A204.1 (cell line): ENCODE data around the gene FHIT.

Experiments
- FAIRE-seq: peaks from 2 replicates; lab custom pipeline; 2012; peaks lifted over from hg19 to GRCh38; lab: Jason Lieb, UNC

FHIT gene

GRCh38 chr3:60160111-60160821, 1091.0 kb downstream of the FHIT start:
- FAIRE-seq: no peak

GRCh38 chr3:60158035-60158434, 1093.2 kb downstream of the FHIT start:
- FAIRE-seq: no peak

GRCh38 chr3:60154011-60154410, 1097.2 kb downstream of the FHIT start:
- FAIRE-seq: no peak

GRCh38 chr3:60153221-60153999, 1097.8 kb downstream of the FHIT start:
- no peak for FAIRE-seq

- no peak for FAIRE-seq
Observed at GRCh38 chr3:60149501-60149900, 1101.8 kb downstream of the FHIT start.

- FAIRE-seq: no peak
Observed at GRCh38 chr3:60147249-60147950, 1103.9 kb downstream of the FHIT start.

GRCh38 chr3:60146121-60146520, 1105.1 kb downstream of the FHIT start:
- no peak for FAIRE-seq

GRCh38 chr3:60144071-60144470, 1107.2 kb downstream of the FHIT start:
- FAIRE-seq: no peak

GRCh38 chr3:60142009-60142408, 1109.2 kb downstream of the FHIT start:
- FAIRE-seq: no peak

- no peak for FAIRE-seq
Observed at GRCh38 chr3:60140160-60140559, 1111.1 kb downstream of the FHIT start.

- no peak for FAIRE-seq
Observed at GRCh38 chr3:60136601-60137000, 1114.7 kb downstream of the FHIT start.

GRCh38 chr3:60135474-60135873, 1115.8 kb downstream of the FHIT start:
- no peak for FAIRE-seq

- FAIRE-seq: no peak
Observed at GRCh38 chr3:60133269-60134162, 1117.7 kb downstream of the FHIT start.

GRCh38 chr3:60131618-60132017, 1119.6 kb downstream of the FHIT start:
- FAIRE-seq: no peak

GRCh38 chr3:60126511-60127304, 1124.5 kb downstream of the FHIT start:
- FAIRE-seq: no peak

- FAIRE-seq: no peak
Observed at GRCh38 chr3:60125686-60126085, 1125.6 kb downstream of the FHIT start.

GRCh38 chr3:60120245-60120644, 1131.0 kb downstream of the FHIT start:
- FAIRE-seq: no peak

GRCh38 chr3:60114191-60114590, 1137.1 kb downstream of the FHIT start:
- FAIRE-seq: no peak

- FAIRE-seq: no peak
Observed at GRCh38 chr3:60107275-60107674, 1144.0 kb downstream of the FHIT start.

GRCh38 chr3:60102154-60102553, 1149.1 kb downstream of the FHIT start:
- no peak for FAIRE-seq

- no peak for FAIRE-seq
Observed at GRCh38 chr3:60101621-60102020, 1149.6 kb downstream of the FHIT start.
